HL-60 (cell line): ENCODE results near the gene CEACAM19.

Experiments
- DNase-seq, 2 experiments: peaks; one replicate each; pipeline ENCODE4 v3.0.0-alpha.2; 2010 to 2020; ENCODE audit warnings: low read depth in 1 of 2, low spot score in 1 of 2
- H3K27ac ChIP-seq: fragments of 250-450 bp; sonication (Bioruptor Pico); replicated peaks from 2 replicates; pipeline ENCODE4 v1.5.1; 2020; ENCODE audit warnings: mild to moderate bottlenecking, moderate library complexity
- H3K27me3 ChIP-seq: fragments of 250-450 bp; sonication (Bioruptor Pico); 2 replicates; pipeline ENCODE4 v1.5.1; 2021; ENCODE audit warnings: mild to moderate bottlenecking, moderate library complexity; ENCODE audit not compliant: insufficient read depth, poor library complexity, severe bottlenecking
- H3K4me3 ChIP-seq: replicated peaks from 2 replicates; pipeline ENCODE4 v1.5.1; 2011; ENCODE audit warnings: mild to moderate bottlenecking, control low read depth, low read length; ENCODE audit not compliant: insufficient read depth
- GABPA ChIP-seq: IDR thresholded peaks from 2 replicates; pipeline ENCODE4 v1.6.1; 2012; ENCODE audit warnings: low read depth
- POLR2AphosphoS5 ChIP-seq: IDR thresholded peaks from 2 replicates; pipeline ENCODE4 v1.6.1; 2012; ENCODE audit warnings: low read depth
- SPI1 ChIP-seq: IDR thresholded peaks from 2 replicates; pipeline ENCODE4 v1.6.1; 2012; ENCODE audit warnings: low read depth, mild to moderate bottlenecking, borderline replicate concordance
- TF ChIP-seq, protein P1 (sequence below): IDR thresholded peaks from one replicate; pipeline ENCODE4 v1.5.1; 2011; ENCODE audit warnings: low read length, control low read depth, inconsistent platforms; ENCODE audit not compliant: insufficient read depth
- TF ChIP-seq, protein P2 (sequence below): IDR thresholded peaks from 2 replicates; pipeline ENCODE4 v1.6.1; 2012; ENCODE audit warnings: low read depth; ENCODE audit not compliant: insufficient replicate concordance

The CEACAM19 gene

DNA sequence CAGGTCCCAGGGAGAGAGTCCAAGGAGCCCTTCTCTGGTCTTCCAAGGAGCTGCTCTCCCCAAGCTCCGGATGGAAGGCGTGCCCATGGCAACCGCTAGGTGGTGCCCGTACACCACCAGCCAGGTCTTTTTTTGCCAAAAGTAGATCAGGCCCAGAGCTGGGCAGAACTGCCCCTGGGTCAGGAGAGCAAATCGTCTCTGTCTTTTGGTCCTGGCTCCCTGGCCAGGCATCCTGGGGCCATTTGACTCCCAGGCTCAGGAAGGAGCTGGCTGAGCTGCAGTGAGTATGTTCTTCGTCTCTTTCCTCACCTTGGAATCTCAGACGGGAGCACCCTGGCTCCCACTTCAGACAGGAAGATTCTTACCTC lies 52.7 kb downstream of the CEACAM19 start:
- DNase-seq = peak in 1 of 2 experiments; percentile 82
- Histone ChIP-seq H3K4me3 (no peak overlapping the region), H3K27me3 (no peaks in the 10 kb centered on the region), H3K27ac (peak overlapping the region; percentile 25)
- no peak for TF ChIP-seq POLR2AphosphoS5
- TF ChIP-seq, protein P1, sequence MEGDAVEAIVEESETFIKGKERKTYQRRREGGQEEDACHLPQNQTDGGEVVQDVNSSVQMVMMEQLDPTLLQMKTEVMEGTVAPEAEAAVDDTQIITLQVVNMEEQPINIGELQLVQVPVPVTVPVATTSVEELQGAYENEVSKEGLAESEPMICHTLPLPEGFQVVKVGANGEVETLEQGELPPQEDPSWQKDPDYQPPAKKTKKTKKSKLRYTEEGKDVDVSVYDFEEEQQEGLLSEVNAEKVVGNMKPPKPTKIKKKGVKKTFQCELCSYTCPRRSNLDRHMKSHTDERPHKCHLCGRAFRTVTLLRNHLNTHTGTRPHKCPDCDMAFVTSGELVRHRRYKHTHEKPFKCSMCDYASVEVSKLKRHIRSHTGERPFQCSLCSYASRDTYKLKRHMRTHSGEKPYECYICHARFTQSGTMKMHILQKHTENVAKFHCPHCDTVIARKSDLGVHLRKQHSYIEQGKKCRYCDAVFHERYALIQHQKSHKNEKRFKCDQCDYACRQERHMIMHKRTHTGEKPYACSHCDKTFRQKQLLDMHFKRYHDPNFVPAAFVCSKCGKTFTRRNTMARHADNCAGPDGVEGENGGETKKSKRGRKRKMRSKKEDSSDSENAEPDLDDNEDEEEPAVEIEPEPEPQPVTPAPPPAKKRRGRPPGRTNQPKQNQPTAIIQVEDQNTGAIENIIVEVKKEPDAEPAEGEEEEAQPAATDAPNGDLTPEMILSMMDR = peak; percentile 96

DNA sequence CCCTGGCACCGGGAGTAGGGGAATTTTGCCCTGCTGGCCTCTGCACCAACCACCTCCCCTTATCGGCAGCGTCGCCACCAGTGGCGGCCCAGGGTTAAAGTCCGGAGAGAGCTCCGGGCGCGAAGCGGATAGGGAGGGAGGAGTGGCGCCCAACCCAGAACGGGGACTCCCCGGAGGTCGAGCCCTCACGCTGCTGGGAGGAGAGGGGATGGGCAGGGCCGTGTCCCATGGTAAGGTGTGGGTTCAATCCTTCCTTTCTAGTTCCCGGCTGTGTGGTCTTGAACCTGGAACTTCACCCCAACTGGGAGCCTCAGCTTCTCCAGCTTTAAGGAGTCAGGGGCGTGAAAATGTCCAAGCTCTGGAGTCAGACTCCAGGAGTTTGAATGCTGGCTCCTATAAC lies 54.0 kb downstream of the CEACAM19 start:
- DNase-seq = no peak
- Histone ChIP-seq H3K27ac (no peak overlapping the region), H3K27me3 (no peaks in the 10 kb centered on the region), H3K4me3 (no peak overlapping the region)
- no peak for TF ChIP-seq GABPA
- TF ChIP-seq, protein P2, sequence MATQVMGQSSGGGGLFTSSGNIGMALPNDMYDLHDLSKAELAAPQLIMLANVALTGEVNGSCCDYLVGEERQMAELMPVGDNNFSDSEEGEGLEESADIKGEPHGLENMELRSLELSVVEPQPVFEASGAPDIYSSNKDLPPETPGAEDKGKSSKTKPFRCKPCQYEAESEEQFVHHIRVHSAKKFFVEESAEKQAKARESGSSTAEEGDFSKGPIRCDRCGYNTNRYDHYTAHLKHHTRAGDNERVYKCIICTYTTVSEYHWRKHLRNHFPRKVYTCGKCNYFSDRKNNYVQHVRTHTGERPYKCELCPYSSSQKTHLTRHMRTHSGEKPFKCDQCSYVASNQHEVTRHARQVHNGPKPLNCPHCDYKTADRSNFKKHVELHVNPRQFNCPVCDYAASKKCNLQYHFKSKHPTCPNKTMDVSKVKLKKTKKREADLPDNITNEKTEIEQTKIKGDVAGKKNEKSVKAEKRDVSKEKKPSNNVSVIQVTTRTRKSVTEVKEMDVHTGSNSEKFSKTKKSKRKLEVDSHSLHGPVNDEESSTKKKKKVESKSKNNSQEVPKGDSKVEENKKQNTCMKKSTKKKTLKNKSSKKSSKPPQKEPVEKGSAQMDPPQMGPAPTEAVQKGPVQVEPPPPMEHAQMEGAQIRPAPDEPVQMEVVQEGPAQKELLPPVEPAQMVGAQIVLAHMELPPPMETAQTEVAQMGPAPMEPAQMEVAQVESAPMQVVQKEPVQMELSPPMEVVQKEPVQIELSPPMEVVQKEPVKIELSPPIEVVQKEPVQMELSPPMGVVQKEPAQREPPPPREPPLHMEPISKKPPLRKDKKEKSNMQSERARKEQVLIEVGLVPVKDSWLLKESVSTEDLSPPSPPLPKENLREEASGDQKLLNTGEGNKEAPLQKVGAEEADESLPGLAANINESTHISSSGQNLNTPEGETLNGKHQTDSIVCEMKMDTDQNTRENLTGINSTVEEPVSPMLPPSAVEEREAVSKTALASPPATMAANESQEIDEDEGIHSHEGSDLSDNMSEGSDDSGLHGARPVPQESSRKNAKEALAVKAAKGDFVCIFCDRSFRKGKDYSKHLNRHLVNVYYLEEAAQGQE = no peak
- no peak for TF ChIP-seq SPI1
- TF ChIP-seq POLR2AphosphoS5 = no peak
- TF ChIP-seq, protein P1 = no peak

DNA sequence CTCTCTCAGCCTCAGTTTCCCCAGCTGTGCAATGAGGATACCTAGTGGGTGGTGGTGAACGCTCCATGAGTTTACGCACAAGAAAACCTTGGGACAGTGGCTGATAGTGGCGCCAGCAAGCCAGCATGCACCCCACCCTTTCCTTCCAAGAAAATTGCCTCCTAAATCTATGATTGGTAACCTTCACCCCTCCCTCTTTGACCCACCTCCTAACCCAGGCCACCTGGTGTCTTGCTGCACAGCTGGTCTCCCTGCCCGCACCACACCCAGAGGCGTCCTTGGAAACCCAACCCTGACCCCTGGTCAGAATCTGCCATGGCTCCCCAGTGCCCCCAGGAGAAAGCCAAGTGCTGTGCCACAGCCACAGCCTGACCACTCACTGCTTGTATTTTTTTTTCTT lies 54.4 kb downstream of the CEACAM19 start:
- H3K4me3 ChIP-seq = no peak overlapping the region
- TF ChIP-seq, protein P1 = no peak
- TF ChIP-seq POLR2AphosphoS5 = no peak
- TF ChIP-seq, protein P2 = no peak
- TF ChIP-seq GABPA = no peak
- no peak for TF ChIP-seq SPI1

DNA sequence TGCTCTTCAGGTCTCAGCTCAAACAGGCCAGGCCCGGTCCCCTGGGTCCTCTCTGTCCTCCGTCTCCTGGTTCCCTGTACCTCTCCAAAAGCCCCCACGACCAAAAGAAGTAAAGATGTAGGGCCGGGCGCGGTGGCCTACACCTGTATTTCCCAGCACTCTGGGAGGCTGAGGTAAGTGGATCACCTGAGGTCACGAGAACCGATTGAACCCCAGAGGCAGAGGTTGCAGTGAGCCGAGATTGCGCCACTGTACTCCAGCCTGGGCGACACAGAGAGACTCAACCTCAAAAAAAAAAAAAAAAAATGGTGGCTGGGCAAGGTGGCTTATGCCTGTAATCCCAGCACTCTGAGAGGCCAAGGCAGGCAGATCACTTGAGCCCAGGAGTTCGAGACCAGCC lies 55.2 kb downstream of the CEACAM19 start:
- TF ChIP-seq, protein P2 = no peak
- TF ChIP-seq POLR2AphosphoS5 (no peak), GABPA (no peak), SPI1 (no peak)
- TF ChIP-seq, protein P1 = no peak
- peak in 1 of 2 experiments; percentile 27 for DNase-seq
- Histone ChIP-seq H3K27me3 (no peaks in the 10 kb centered on the region), H3K4me3 (no peak overlapping the region), H3K27ac (no peak overlapping the region)

More for the DNA sequence above, 54.4 kb downstream of the CEACAM19 start:
- H3K27ac ChIP-seq = no peak overlapping the region
- no peak for DNase-seq
- no peaks in the 10 kb centered on the region for H3K27me3 ChIP-seq
